ENCODE results near the gene PLEK2. TPM values are rescaled to one million over a fixed set of nuclear protein-coding genes. Genes with fewer than 3 reads are reported as not detected.
"Not testable (repeated sequence)": the region's sequence is repeated elsewhere in the genome, so short reads cannot be mapped to it uniquely, and the experiment has no call there.

PLEK2 gene
- total RNA-seq, 1 experiment from 2014 or later = 46.0 TPM

DNA sequence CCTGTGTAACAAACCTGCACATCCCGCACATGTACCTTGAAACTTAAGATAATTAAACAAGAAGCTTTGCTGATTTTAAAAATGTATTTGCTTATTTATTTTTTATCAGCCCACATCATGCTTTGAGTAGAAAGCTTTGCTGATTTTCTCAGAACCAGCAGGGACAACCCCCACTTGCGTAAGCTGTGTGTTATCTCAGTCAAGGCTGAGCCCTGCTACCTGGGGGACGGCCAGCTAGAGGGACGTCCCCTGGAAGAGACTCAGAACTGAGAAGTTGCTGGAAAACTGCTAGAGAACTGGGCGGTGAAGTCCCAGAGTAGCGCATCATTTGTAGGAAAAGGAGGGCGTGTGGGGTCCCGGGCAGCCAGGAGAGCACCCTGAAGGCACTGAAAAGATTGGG, 4.1 kb upstream of the PLEK2 start:
- TF ChIP-seq, protein P1, sequence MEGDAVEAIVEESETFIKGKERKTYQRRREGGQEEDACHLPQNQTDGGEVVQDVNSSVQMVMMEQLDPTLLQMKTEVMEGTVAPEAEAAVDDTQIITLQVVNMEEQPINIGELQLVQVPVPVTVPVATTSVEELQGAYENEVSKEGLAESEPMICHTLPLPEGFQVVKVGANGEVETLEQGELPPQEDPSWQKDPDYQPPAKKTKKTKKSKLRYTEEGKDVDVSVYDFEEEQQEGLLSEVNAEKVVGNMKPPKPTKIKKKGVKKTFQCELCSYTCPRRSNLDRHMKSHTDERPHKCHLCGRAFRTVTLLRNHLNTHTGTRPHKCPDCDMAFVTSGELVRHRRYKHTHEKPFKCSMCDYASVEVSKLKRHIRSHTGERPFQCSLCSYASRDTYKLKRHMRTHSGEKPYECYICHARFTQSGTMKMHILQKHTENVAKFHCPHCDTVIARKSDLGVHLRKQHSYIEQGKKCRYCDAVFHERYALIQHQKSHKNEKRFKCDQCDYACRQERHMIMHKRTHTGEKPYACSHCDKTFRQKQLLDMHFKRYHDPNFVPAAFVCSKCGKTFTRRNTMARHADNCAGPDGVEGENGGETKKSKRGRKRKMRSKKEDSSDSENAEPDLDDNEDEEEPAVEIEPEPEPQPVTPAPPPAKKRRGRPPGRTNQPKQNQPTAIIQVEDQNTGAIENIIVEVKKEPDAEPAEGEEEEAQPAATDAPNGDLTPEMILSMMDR (conservative IDR thresholded peaks at IDR 0.05) = no peak
- no peak for TF ChIP-seq EZH2 (IDR thresholded peaks at IDR 0.05; ENCODE audit: low read depth)
- Histone ChIP-seq H3K4me1 (replicated peaks; ENCODE audit: insufficient read depth) (peaks cover 74% of the 10 kb centered on the region), H3K4me2 (no peak overlapping the region), H2AFZ (no peak overlapping the region), H3K4me3 (no peak overlapping the region), H3F3A (ENCODE audit: insufficient read depth, low read depth) (peaks cover 52% of the 10 kb centered on the region), H3K27ac (no peak overlapping the region), H3K36me3 (ENCODE audit: low read depth) (no peaks in the 10 kb centered on the region), H3K79me2 (ENCODE audit: low read depth) (peaks cover 14% of the 10 kb centered on the region), H3K9me2 (ENCODE audit: insufficient read depth) (no peaks in the 10 kb centered on the region), H4K20me1 (ENCODE audit: insufficient read depth) (no peaks in the 10 kb centered on the region), H3K9me3 (ENCODE audit: insufficient read depth, low read depth) (no peaks in the 10 kb centered on the region), H3K27me3 (ENCODE audit: insufficient read depth, low read depth) (no peaks in the 10 kb centered on the region)
- intact Hi-C loops (cut with micrococcal nuclease; ENCODE audit: unreplicated experiment) = no loop called here
- ChIA-PET CTCF (no interaction called here), POLR2A (ENCODE audit: unreplicated experiment) (no interaction called here)
- BruUV-seq (replicated peaks) = no TSS peak
- no peak for DNase-seq

DNA sequence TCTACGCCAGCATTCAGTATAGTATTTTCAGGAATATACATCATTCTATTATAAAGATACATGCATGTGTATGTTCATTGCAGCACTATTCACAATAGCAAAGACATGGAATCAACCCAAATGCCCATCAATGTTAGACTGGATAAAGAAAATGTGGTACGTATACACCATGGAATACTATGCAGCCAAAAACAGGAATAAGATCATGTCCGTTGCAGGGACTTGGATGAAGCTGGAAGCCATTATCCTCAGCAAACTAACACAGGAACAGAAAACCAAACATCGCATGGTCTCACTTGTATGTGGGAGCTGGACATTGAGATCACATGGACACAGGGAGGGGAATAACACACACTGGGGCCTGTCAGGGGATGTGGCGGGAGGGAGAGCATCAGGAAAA, 3.6 kb upstream of the PLEK2 start:
- DNase-seq; H3K36me3 ChIP-seq (ENCODE audit: low read depth); H3K27ac ChIP-seq; BruUV-seq (replicated peaks); POLR2A ChIA-PET (ENCODE audit: unreplicated experiment); H3K4me2 ChIP-seq; H3K4me3 ChIP-seq; H2AFZ ChIP-seq; H3K9me2 ChIP-seq (ENCODE audit: insufficient read depth); H4K20me1 ChIP-seq (ENCODE audit: insufficient read depth); H3K27me3 ChIP-seq (ENCODE audit: insufficient read depth, low read depth); intact Hi-C loops (cut with micrococcal nuclease; ENCODE audit: unreplicated experiment); CTCF ChIA-PET; H3K9me3 ChIP-seq (ENCODE audit: insufficient read depth, low read depth): not testable (repeated sequence)
- H3K79me2 ChIP-seq (ENCODE audit: low read depth) = peaks cover 19% of the 10 kb centered on the region
- H3F3A ChIP-seq (ENCODE audit: insufficient read depth, low read depth) = peaks cover 54% of the 10 kb centered on the region
- H3K4me1 ChIP-seq (replicated peaks; ENCODE audit: insufficient read depth) = peaks cover 77% of the 10 kb centered on the region

DNA sequence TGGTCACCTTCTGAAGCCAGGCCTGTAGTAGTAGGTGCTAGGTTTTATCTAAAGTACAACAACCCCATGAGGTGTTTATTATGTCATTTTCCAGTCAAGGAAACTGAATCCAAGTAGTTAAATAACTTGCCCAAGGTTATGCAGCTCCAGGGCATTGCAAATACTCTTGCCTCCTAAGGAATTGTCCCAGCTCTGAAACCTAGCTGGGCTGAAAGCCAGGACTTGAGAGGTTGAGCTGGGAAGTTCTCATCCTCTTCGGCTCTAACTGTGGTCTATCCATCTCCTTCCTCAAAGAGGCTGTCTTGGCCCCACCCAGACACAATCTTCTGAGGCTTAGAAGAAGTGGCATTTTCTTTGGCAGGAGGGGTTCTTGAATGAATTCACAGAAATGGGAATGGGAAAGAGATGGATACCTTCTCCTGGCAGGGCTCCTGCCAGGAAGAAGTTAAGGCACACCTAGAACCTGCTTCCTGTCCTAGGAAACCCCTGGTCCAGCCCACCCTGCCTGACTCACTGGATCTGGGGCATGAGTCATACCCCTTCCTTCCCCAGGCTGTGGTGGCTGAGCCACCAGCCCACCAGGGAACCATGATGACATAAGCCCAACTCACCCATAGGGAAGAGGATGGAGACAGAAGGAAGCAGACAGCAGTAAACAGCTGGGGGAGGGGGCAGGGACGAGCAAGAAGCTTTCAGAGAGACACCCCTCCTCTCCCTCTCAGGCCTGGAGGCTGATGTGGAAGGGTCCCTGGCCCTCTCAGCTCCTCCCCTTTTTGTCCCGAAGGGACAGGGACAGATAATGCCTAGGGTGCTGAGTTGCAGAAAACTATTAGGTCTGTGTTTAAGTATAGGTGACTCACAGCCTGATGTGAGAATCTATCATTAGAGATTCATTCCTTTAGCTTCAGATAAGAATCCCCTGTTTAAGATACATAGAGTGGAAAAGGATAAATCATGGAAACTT, 2.1 kb upstream of the PLEK2 start:
- H4K20me1 ChIP-seq (ENCODE audit: insufficient read depth) = no peaks in the 10 kb centered on the region
- H3F3A ChIP-seq (ENCODE audit: insufficient read depth, low read depth) = peaks cover 51% of the 10 kb centered on the region
- H3K36me3 ChIP-seq (ENCODE audit: low read depth) = no peaks in the 10 kb centered on the region
- H3K79me2 ChIP-seq (ENCODE audit: low read depth) = peaks cover 32% of the 10 kb centered on the region
- CTCF ChIA-PET = no interaction called here
- intact Hi-C loops (cut with micrococcal nuclease; ENCODE audit: unreplicated experiment) = no loop called here
- no peaks in the 10 kb centered on the region for H3K9me3 ChIP-seq (ENCODE audit: insufficient read depth, low read depth)
- H3K4me2 ChIP-seq = peak overlapping the region; percentile 83
- no peaks in the 10 kb centered on the region for H3K9me2 ChIP-seq (ENCODE audit: insufficient read depth)
- TF ChIP-seq, protein P1 (conservative IDR thresholded peaks at IDR 0.05) = no peak
- TF ChIP-seq EZH2 (IDR thresholded peaks at IDR 0.05; ENCODE audit: low read depth) = no peak
- peak; percentile 85 to 90 for DNase-seq
- peak overlapping the region; percentile 68 for H3K27ac ChIP-seq
- no peak overlapping the region for H2AFZ ChIP-seq
- no peaks in the 10 kb centered on the region for H3K27me3 ChIP-seq (ENCODE audit: insufficient read depth, low read depth)
- H3K4me3 ChIP-seq = no peak overlapping the region
- TSS peak; percentile 5 for BruUV-seq (replicated peaks)
- POLR2A ChIA-PET (ENCODE audit: unreplicated experiment) = interaction anchor here (0.7 kb wide), 1 partner anchor 119 kb away, joined by 4 read pairs; no protein-coding TSS in a partner anchor
- peaks cover 71% of the 10 kb centered on the region for H3K4me1 ChIP-seq (replicated peaks; ENCODE audit: insufficient read depth)
